SK-N-MC (cell line): Measurements from ENCODE around the gene C18orf54.

Experiments
- EZH2 ChIP-seq: fragments of 200-600 bp; sonication (generic); IDR thresholded peaks from one replicate; pipeline ENCODE4 v1.6.1; 2017; ENCODE audit warnings: antibody characterized with exemption
- POLR2AphosphoS5 ChIP-seq: IDR thresholded peaks from 2 replicates; pipeline ENCODE4 v1.6.1; 2012; ENCODE audit warnings: mild to moderate bottlenecking, low read depth, low read length, borderline replicate concordance

DNA sequence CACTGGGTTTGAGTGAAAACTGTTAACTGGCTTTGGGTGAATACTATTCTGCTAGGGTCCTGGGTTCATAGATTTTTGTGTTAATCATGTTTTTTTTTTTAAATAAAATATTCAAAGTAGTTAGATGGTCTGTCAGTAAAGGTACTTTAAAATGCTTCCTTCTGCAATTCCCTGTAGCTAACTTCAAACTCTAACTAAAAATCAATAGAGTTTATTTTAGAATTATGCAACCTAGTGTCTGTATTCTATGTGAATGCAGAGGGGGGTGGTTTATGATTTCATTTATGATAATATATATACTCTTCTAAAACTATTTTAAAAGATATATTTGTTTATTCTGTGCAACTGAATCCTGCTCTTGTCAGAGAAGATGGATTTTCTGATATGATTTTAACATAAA is 27.9 kb upstream of the C18orf54 start:
- TF ChIP-seq EZH2 (no peak), POLR2AphosphoS5 (no peak)
